Measurements from ENCODE around the gene MUC5AC.

Gene MUC5AC

GRCh38 chr11:1229471-1230120, 71.8 kb downstream of the MUC5AC start:
- no peak for DNase-seq

GRCh38 chr11:1230121-1230455, 72.3 kb downstream of the MUC5AC start:
- no peak for DNase-seq

GRCh38 chr11:1230456-1231395, 73.0 kb downstream of the MUC5AC start:
- no peak for DNase-seq

GRCh38 chr11:1231396-1232020, 73.8 kb downstream of the MUC5AC start:
- DNase-seq = no peak

- DNase-seq = no peak
Measured at GRCh38 chr11:1232021-1232882, 74.5 kb downstream of the MUC5AC start.

GRCh38 chr11:1232883-1233321, 75.1 kb downstream of the MUC5AC start:
- no peak for DNase-seq

GRCh38 chr11:1233351-1234053, 75.7 kb downstream of the MUC5AC start:
- DNase-seq = no peak

GRCh38 chr11:1234054-1234720, 76.4 kb downstream of the MUC5AC start:
- DNase-seq = no peak

- no peak for DNase-seq
Measured at GRCh38 chr11:1234771-1235305, 77.1 kb downstream of the MUC5AC start.

- DNase-seq = no peak
Measured at GRCh38 chr11:1235306-1235900, 77.7 kb downstream of the MUC5AC start.

- DNase-seq = no peak
Measured at GRCh38 chr11:1235901-1236315, 78.2 kb downstream of the MUC5AC start.

- no peak for DNase-seq
Measured at GRCh38 chr11:1236316-1237127, 78.8 kb downstream of the MUC5AC start.

- no peak for DNase-seq
Measured at GRCh38 chr11:1237128-1237580, 79.4 kb downstream of the MUC5AC start.

- no peak for DNase-seq
Measured at GRCh38 chr11:1237851-1238250, 80.1 kb downstream of the MUC5AC start.

GRCh38 chr11:1238767-1239595, 81.2 kb downstream of the MUC5AC start:
- no peak for DNase-seq

- no peak for DNase-seq
Measured at GRCh38 chr11:1239596-1240205, 81.9 kb downstream of the MUC5AC start.

- no peak for DNase-seq
Measured at GRCh38 chr11:1240771-1241170, 83.0 kb downstream of the MUC5AC start.

GRCh38 chr11:1241706-1242105, 84.0 kb downstream of the MUC5AC start:
- DNase-seq = no peak

Measured in NCI-H2029 treated with DMSO at 0.1 percent for 48 hours (cell line).